B cell (primary cell): ENCODE measurements around the gene ASPHD2. TPM values are rescaled to one million over a fixed set of nuclear protein-coding genes. Genes with fewer than 3 reads are reported as not detected.

Source experiments
- ATAC-seq: fragments of 200-7000 bp; cut with Tn5 transposase; one replicate; pipeline ENCODE4 v1.10.0; 2021; ENCODE audit warnings: low read depth, mild to moderate bottlenecking, moderate number of reproducible peaks, moderate library complexity
- CTCF ChIA-PET: fragments of 350-600 bp; sonication (Branson Sonifier 250); formaldehyde crosslinking; loops from one replicate; lab custom pipeline; 2021; ENCODE audit warnings: antibody characterized with exemption, inconsistent platforms; lab: Charles Lee
- POLR2A ChIA-PET: fragments of 350-600 bp; sonication (Branson Sonifier 250); formaldehyde crosslinking; loops from one replicate; lab custom pipeline; 2021; ENCODE audit warnings: antibody characterized with exemption; lab: Charles Lee
- DNase-seq: peaks from one replicate; pipeline ENCODE4 v3.0.0; 2013
- H2AFZ ChIP-seq: 2 replicates; pipeline ENCODE4 v1.6.1; 2012; ENCODE audit warnings: mild to moderate bottlenecking, low read depth, low read length; ENCODE audit not compliant: insufficient read depth, poor library complexity, severe bottlenecking
- H3K27ac ChIP-seq, 2 donors: 1 replicate in 1 of 2; 2 replicates in 1 of 2; pipeline ENCODE4 v1.5.1; 2012 to 2013; ENCODE audit warnings: low read length in 2 of 2, mild to moderate bottlenecking in 2 of 2, moderate library complexity in 1 of 2
- H3K27me3 ChIP-seq, 4 experiments: fragments of 200-600 bp in 1 of 4; sonication (generic) in 1 of 4; replicated peaks in 1 of 4; 1 replicate in 2 of 4; 2 replicates in 2 of 4; pipeline versions ENCODE4 v1.6.1 to v1.7.0; 2013 to 2016; ENCODE audit warnings: low read length in 3 of 4, mild to moderate bottlenecking in 2 of 4, mixed read lengths in 1 of 4, moderate library complexity in 1 of 4; ENCODE audit not compliant: insufficient read depth in 4 of 4, control insufficient read depth in 3 of 4; ENCODE audit errors: control extremely low read depth in 1 of 4
- H3K36me3 ChIP-seq, 2 experiments: replicated peaks in 1 of 2; 1 replicate in 1 of 2; 2 replicates in 1 of 2; pipeline versions ENCODE4 v1.6.1 to v1.7.1; 2013; ENCODE audit warnings: low read length in 1 of 2; ENCODE audit not compliant: insufficient read depth in 2 of 2, control insufficient read depth in 1 of 2; ENCODE audit errors: control extremely low read depth in 1 of 2, extremely low read depth in 1 of 2
- H3K4me1 ChIP-seq, 2 donors: fragments of 200-600 bp in 1 of 2; sonication (generic) in 1 of 2; 1 replicate in 1 of 2; 2 replicates in 1 of 2; pipeline versions ENCODE4 v1.5.1 to v1.6.1; 2013 to 2017; ENCODE audit warnings: low read length in 2 of 2; ENCODE audit not compliant: control insufficient read depth in 2 of 2, insufficient read depth in 2 of 2
- H3K4me2 ChIP-seq: replicated peaks from 2 replicates; pipeline ENCODE3; 2012; ENCODE audit warnings: mild to moderate bottlenecking, low read depth, low read length; ENCODE audit not compliant: poor library complexity, severe bottlenecking
- H3K4me3 ChIP-seq, 5 experiments: fragments of 200-600 bp in 1 of 5; sonication (generic) in 1 of 5; 1 replicate in 3 of 5; 2 replicates in 2 of 5; pipeline versions ENCODE4 v1.5.1 to v1.7.0; 2011 to 2016; ENCODE audit warnings: low read length in 4 of 5, mild to moderate bottlenecking in 4 of 5, low read depth in 2 of 5, control low read depth in 1 of 5, moderate library complexity in 1 of 5; ENCODE audit not compliant: insufficient read depth in 1 of 5; ENCODE audit errors: control extremely low read depth in 1 of 5, extremely low read depth in 1 of 5
- H3K79me2 ChIP-seq: fragments of 200-600 bp; sonication (generic); one replicate; pipeline ENCODE4 v1.6.0; 2016; ENCODE audit warnings: low read length; ENCODE audit not compliant: control insufficient read depth, insufficient read depth
- H3K9ac ChIP-seq: fragments of 200-600 bp; sonication (generic); 2 replicates; pipeline ENCODE4 v1.6.1; 2017; ENCODE audit warnings: mild to moderate bottlenecking, low read length, moderate library complexity
- H3K9me3 ChIP-seq, 3 donors: one replicate each; pipeline versions ENCODE4 v1.6.1 to v1.7.1; 2013; ENCODE audit warnings: low read length in 2 of 3; ENCODE audit not compliant: control insufficient read depth in 2 of 3, insufficient read depth in 1 of 3; ENCODE audit errors: control extremely low read depth in 1 of 3
- H4K20me1 ChIP-seq: 2 replicates; pipeline ENCODE4 v1.6.0; 2012; ENCODE audit warnings: mild to moderate bottlenecking, low read length; ENCODE audit not compliant: insufficient read depth, control insufficient read depth, poor library complexity, severe bottlenecking
- H3K27ac Mint-ChIP-seq: one replicate; pipeline ENCODE4 v1.8.0; 2021; ENCODE audit warnings: mixed read lengths
- H3K27me3 Mint-ChIP-seq: one replicate; pipeline ENCODE4 v1.8.0; 2021; ENCODE audit warnings: mixed read lengths
- H3K4me1 Mint-ChIP-seq: one replicate; pipeline ENCODE4 v1.8.0; 2021; ENCODE audit warnings: mixed read lengths
- H3K4me3 Mint-ChIP-seq: one replicate; pipeline ENCODE4 v1.8.0; 2021; ENCODE audit warnings: mixed read lengths
- H3K9me3 Mint-ChIP-seq: one replicate; pipeline ENCODE4 v1.8.0; 2022; ENCODE audit warnings: mixed read lengths; ENCODE audit not compliant: insufficient read depth
- EZH2 ChIP-seq: IDR thresholded peaks from 2 replicates; pipeline ENCODE4 v1.6.1; 2012; ENCODE audit warnings: borderline replicate concordance, low read depth, mild to moderate bottlenecking, moderate library complexity, low read length; ENCODE audit not compliant: insufficient read depth, poor library complexity, severe bottlenecking
- WGBS: methylation state at CpG from one replicate; pipeline ENCODE4 v1.1.5; 2013; ENCODE audit warnings: missing lambda C conversion rate; ENCODE audit not compliant: insufficient coverage; 5-methylcytosine and 5-hydroxymethylcytosine counted together
- intact Hi-C: fragments of 100-400 bp; cut with micrococcal nuclease; formaldehyde crosslinking; loops from one replicate; pipeline ENCODE4 v1.10.0; 2022
- polyA plus RNA-seq: library from polyadenylated mRNA; depleted of rRNA; stranded (reverse); fragments of >200 nt; gene quantifications from 2 replicates; pipeline ENCODE4 v1.2.3, GENCODE V29; 2012
- total RNA-seq, 2 donors: library from RNA; stranded (reverse); fragments of 120-200 nt in 1 of 2; gene quantifications; 1 replicate in 1 of 2; 2 replicates in 1 of 2; pipeline versions ENCODE4 v1.2.3 to v1.2.4, GENCODE V29; 2013 to 2022
- TF ChIP-seq, protein P1 (sequence below): fragments of 200-600 bp; IDR thresholded peaks from one replicate; pipeline ENCODE4 v1.8.0; 2022; ENCODE audit warnings: antibody characterized with exemption, mild to moderate bottlenecking

ASPHD2 gene
- total and polyA plus RNA-seq, 2 donors (not counting 1 experiment from before 2014, with no cell fraction given): 5.7 to 7.3 TPM

GRCh38 chr22:26435327-26436093 lies 6.5 kb downstream of the ASPHD2 start:
- H3K27ac Mint-ChIP-seq: no peak overlapping the region
- Histone ChIP-seq H3K4me2 (no peak overlapping the region), H3K4me1 (peaks cover 26 to 31% of the 10 kb centered on the region in 2 donors), H2AFZ (no peak overlapping the region), H3K4me3 (no peak overlapping the region), H3K9ac (no peak overlapping the region), H3K27me3 (no peaks in the 10 kb centered on the region), H4K20me1 (peaks cover 13% of the 10 kb centered on the region), H3K27ac (no peak overlapping the region), H3K36me3 (peaks cover 11 to 42% of the 10 kb centered on the region in 2 experiments), H3K79me2 (peaks cover 91% of the 10 kb centered on the region), H3K9me3 (peaks cover 0 to 3% (median 0%) of the 10 kb centered on the region in 3 donors)
- ATAC-seq: no peak
- TF ChIP-seq, protein P1, sequence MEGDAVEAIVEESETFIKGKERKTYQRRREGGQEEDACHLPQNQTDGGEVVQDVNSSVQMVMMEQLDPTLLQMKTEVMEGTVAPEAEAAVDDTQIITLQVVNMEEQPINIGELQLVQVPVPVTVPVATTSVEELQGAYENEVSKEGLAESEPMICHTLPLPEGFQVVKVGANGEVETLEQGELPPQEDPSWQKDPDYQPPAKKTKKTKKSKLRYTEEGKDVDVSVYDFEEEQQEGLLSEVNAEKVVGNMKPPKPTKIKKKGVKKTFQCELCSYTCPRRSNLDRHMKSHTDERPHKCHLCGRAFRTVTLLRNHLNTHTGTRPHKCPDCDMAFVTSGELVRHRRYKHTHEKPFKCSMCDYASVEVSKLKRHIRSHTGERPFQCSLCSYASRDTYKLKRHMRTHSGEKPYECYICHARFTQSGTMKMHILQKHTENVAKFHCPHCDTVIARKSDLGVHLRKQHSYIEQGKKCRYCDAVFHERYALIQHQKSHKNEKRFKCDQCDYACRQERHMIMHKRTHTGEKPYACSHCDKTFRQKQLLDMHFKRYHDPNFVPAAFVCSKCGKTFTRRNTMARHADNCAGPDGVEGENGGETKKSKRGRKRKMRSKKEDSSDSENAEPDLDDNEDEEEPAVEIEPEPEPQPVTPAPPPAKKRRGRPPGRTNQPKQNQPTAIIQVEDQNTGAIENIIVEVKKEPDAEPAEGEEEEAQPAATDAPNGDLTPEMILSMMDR: no peak
- TF ChIP-seq EZH2: no peak
- H3K4me3 Mint-ChIP-seq: no peak overlapping the region
- WGBS: 82% methylated on average over 11 of the region's 11 CpGs
- ChIA-PET CTCF (interaction anchor here (1.7 kb wide), 1 partner anchor 25 kb away, joined by 6 read pairs; no protein-coding TSS in a partner anchor), POLR2A (no interaction called here)
- DNase-seq: no peak
- peaks cover 50% of the 10 kb centered on the region for H3K4me1 Mint-ChIP-seq
- no peaks in the 10 kb centered on the region for H3K9me3 Mint-ChIP-seq
- intact Hi-C loops: no loop called here
- H3K27me3 Mint-ChIP-seq: no peaks in the 10 kb centered on the region
